HUES64 (cell line): ENCODE measurements around the gene DUSP6.

Experiments used
- H3K27ac ChIP-seq: 2 replicates; pipeline ENCODE4 v1.7.0; 2013; ENCODE audit warnings: low read depth, low read length, inconsistent platforms
- H3K27me3 ChIP-seq: 2 replicates; pipeline ENCODE4 v1.6.1; 2013; ENCODE audit warnings: mild to moderate bottlenecking, low read length; ENCODE audit not compliant: insufficient read depth
- H3K36me3 ChIP-seq: 2 replicates; pipeline ENCODE4 v1.6.1; 2013; ENCODE audit warnings: mild to moderate bottlenecking, low read length; ENCODE audit not compliant: insufficient read depth
- H3K4me1 ChIP-seq: 2 replicates; pipeline ENCODE4 v1.6.1; 2013; ENCODE audit warnings: mild to moderate bottlenecking, low read length, moderate library complexity; ENCODE audit not compliant: insufficient read depth
- H3K4me3 ChIP-seq: 2 replicates; pipeline ENCODE4 v1.5.1; 2013; ENCODE audit warnings: mild to moderate bottlenecking, low read length, moderate library complexity
- H3K9ac ChIP-seq: 2 replicates; pipeline ENCODE4 v1.6.1; 2013; ENCODE audit warnings: mild to moderate bottlenecking, low read depth, low read length
- H3K9me3 ChIP-seq: 2 replicates; pipeline ENCODE4 v1.6.1; 2013; ENCODE audit warnings: low read depth, low read length; ENCODE audit not compliant: insufficient read depth
- WGBS: fragments of 150-250, 120-280 bp; methylation state at CpG from one replicate; pipeline ENCODE4 v1.1.7; 2013; ENCODE audit warnings: missing lambda C conversion rate; 5-methylcytosine and 5-hydroxymethylcytosine counted together

The DUSP6 gene

DNA sequence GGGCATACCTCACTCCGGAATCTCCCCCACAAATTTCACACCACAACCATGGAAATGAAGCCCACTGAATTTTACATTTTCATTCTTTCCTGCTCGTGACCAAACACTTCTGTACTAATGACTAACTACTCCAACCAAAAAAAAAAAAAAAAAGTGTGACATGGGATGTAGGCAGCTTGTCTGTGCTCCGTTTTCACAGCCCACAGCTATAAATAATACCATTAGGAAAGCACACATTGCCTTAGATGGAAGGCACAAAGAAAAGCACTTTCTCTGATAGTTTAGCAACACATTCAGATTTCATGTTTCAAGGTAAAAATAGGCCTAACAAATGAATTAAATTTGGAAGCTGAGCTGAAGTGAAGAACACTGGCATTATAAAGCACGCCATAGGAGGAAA lies 42.5 kb downstream of the DUSP6 start:
- Histone ChIP-seq H3K36me3 (no peaks in the 10 kb centered on the region), H3K27ac (no peak overlapping the region), H3K27me3 (no peaks in the 10 kb centered on the region), H3K4me3 (no peak overlapping the region), H3K9me3 (no peaks in the 10 kb centered on the region), H3K9ac (no peak overlapping the region), H3K4me1 (peaks cover 9% of the 10 kb centered on the region)
- WGBS = 91% methylated on average over 4 of the region's 4 CpGs

DNA sequence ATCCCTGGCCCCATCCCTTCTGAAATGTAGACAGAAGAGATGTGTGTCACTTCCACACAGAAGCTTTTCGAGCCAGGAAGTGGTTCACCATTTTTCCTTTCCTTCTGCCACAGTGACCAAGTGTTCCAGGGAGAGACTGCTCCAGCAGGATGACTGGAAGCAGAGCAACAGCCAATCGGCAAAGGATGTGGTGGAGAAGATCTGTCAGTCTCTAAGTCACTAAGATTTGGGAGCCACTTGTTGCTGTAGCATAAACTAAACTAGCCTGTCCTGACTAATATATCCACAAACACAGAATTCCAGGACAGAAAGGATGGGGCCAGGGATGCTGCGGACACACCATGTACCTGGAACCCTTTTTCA lies 42.9 kb downstream of the DUSP6 start:
- H3K9ac ChIP-seq = no peak overlapping the region
- H3K27me3 ChIP-seq = no peaks in the 10 kb centered on the region
- 88% methylated on average over 3 of the region's 3 CpGs for WGBS
- no peak overlapping the region for H3K27ac ChIP-seq
- no peaks in the 10 kb centered on the region for H3K9me3 ChIP-seq
- H3K4me1 ChIP-seq = peaks cover 9% of the 10 kb centered on the region
- H3K4me3 ChIP-seq = no peak overlapping the region
- no peaks in the 10 kb centered on the region for H3K36me3 ChIP-seq

DNA sequence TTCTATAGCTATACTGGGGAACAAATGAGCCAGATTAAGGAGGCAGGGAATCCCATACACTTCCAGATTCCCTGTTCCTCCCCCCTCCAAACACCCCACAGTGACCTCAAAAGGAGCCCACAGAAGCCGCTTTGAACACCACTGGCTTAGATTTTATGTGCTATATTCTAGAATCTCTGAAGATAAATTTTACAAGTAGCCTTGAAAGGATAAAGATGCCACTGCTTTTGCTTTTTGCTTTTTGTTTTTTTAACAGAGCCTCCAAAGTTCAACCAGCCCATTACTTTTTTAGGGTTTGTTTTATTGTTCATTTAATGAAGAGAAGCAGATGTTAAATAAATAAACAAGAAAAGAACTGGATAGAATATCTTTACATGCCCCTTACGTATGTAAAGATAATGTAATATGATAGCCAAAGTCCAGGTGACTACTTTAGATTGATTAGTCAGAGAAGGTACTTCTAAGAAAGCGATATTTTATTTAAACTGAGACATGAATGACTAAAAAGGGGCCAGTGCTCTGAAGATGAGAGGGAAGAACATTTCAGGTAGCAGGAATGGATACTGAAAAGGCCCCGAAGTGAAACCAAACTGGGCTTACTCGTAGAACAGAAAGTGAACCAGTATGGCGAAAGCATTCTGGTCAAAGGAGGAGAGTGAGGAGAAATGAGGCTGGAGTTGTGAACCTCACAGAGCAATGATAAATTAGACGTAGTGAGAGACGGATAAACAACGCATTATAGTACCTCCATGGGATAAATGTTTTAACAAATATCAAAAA lies 44.6 kb downstream of the DUSP6 start:
- Histone ChIP-seq H3K36me3 (no peaks in the 10 kb centered on the region), H3K4me1 (peaks cover 9% of the 10 kb centered on the region), H3K9ac (no peak overlapping the region), H3K27ac (no peak overlapping the region), H3K9me3 (no peaks in the 10 kb centered on the region), H3K27me3 (no peaks in the 10 kb centered on the region), H3K4me3 (no peak overlapping the region)
- 90% methylated on average over 9 of the region's 9 CpGs for WGBS

DNA sequence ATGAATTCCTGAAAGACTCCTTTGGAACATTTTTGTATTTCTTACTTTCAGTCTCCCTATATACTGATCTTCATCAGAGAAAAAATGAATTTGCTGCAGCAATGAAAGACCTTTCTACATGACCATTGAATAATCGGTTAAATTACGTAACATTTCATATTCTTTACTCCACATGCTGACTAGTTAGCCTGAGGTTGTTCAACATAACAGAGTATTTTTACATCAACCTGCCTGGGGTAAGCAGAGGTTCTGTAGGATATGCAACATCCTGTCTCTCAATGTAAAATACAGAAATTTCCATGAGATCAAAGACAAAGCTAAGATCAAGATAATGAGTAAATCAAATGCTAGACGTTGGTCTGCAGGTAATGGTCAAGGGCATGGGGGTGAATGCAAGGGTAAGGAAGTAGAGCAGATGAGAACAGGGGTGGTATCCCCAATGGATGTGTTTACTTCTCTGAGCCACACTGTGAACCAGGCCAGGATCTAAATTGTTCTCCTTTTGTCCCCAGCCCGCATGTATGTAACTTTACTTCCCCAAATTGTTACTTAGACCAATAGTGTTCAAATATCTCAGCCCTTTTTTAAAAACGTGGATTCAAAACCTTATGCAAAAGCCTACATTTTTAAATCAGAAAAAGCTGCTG lies 45.4 kb downstream of the DUSP6 start:
- Histone ChIP-seq H3K36me3 (no peaks in the 10 kb centered on the region), H3K9ac (no peak overlapping the region), H3K27ac (no peak overlapping the region), H3K4me1 (peaks cover 9% of the 10 kb centered on the region), H3K9me3 (no peaks in the 10 kb centered on the region), H3K4me3 (no peak overlapping the region), H3K27me3 (no peaks in the 10 kb centered on the region)
- 69% methylated on average over 5 of the region's 5 CpGs for WGBS

DNA sequence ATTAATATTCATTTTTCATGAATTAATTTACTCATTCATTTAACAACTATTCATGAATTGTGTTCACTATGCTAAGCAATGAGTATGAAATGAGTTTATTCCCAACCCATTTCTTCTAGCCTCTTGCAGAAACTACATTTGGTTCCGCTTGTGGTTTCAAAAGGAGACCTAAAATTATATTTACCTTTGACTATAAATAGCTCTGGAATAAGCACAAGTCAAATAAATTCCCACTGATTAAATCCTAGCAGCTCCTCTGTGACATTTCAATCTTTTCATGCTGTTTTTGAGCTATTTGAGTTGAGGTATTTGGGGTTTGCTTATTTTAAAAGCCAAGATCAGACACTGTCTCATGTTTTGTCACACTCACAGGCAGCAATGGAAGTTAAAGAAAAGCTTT lies 46.9 kb downstream of the DUSP6 start:
- H3K4me1 ChIP-seq = peaks cover 9% of the 10 kb centered on the region
- H3K9me3 ChIP-seq = no peaks in the 10 kb centered on the region
- WGBS = 100% methylated on average over 1 of the region's 1 CpG

DNA sequence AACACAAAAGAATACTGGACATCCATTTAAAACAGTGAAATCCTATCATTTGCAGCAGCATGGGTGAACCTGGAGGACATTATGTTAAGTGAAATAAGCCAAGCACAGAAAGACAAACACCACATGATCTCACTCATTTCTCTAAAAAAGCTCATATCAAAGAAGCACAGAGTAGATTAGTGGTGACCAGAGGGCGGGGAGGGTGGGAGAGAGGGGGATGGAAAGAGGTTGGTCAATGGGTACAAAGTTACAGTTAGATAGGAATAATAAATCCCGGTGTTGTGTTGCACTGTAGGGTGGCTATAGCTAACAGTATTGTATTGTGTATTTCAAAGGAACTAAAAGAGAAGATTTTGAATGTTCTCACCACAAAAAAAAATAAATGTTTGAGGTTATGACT lies 52.4 kb downstream of the DUSP6 start:
- no peaks in the 10 kb centered on the region for H3K9me3 ChIP-seq
- 91% methylated on average over 2 of the region's 2 CpGs for WGBS
- no peak overlapping the region for H3K9ac ChIP-seq
- no peak overlapping the region for H3K4me3 ChIP-seq
- no peaks in the 10 kb centered on the region for H3K4me1 ChIP-seq
- no peaks in the 10 kb centered on the region for H3K27me3 ChIP-seq
- no peak overlapping the region for H3K27ac ChIP-seq
- no peaks in the 10 kb centered on the region for H3K36me3 ChIP-seq

More for the DNA sequence above, 46.9 kb downstream of the DUSP6 start:
- Histone ChIP-seq H3K27ac (no peak overlapping the region), H3K27me3 (no peaks in the 10 kb centered on the region), H3K36me3 (no peaks in the 10 kb centered on the region), H3K9ac (no peak overlapping the region), H3K4me3 (no peak overlapping the region)

DNA sequence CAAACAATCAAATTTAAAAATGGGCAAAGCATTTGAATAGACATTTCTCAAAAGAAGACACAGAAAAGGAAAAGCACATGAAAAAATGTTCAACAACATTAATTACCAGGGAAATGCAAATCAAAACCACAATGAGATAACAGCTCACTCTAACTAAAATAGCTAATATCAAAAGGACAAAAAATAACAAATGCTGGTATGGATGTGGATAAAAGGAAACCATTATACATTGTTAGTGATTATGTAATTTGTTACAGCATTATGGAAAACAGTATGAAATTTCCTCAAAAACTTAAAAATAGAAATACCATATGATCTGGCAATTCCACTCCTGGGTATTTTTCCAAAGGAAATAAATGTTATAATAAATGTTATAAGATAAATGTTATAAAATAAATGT lies 52.9 kb downstream of the DUSP6 start:
- Histone ChIP-seq H3K9ac (no peak overlapping the region), H3K9me3 (no peaks in the 10 kb centered on the region), H3K27me3 (no peaks in the 10 kb centered on the region), H3K27ac (no peak overlapping the region), H3K36me3 (no peaks in the 10 kb centered on the region), H3K4me1 (no peaks in the 10 kb centered on the region), H3K4me3 (no peak overlapping the region)
